Natural killer cell (primary cell): Measurements from ENCODE around the gene METTL25B. TPM values are rescaled to one million over a fixed set of nuclear protein-coding genes. Genes with fewer than 3 reads are reported as not detected.
A peak's percentile ranks its signal among the peaks of the same experiment; 100 is the strongest.

Experiments
- ATAC-seq, 3 donors: fragments of 150-1000 bp in 2 of 3; fragments of 200-7000 bp in 1 of 3; cut with Tn5 transposase; 1 replicate in 1 of 3; 2 replicates in 2 of 3; pipeline ENCODE4 v1.10.0; 2021; ENCODE audit warnings: mild to moderate bottlenecking in 2 of 3, moderate library complexity in 2 of 3
- DNase-seq, 2 donors: peaks; one replicate each; pipeline versions ENCODE4 v3.0.0 to v3.0.0-alpha.2; 2013 to 2021; ENCODE audit warnings: mixed read lengths in 1 of 2
- H3K27ac ChIP-seq: one replicate; pipeline ENCODE4 v1.5.1; 2013; ENCODE audit warnings: mild to moderate bottlenecking, low read length
- H3K27me3 ChIP-seq: one replicate; pipeline ENCODE4 v1.6.1; 2013; ENCODE audit warnings: low read length; ENCODE audit not compliant: control insufficient read depth, insufficient read depth
- H3K36me3 ChIP-seq: one replicate; pipeline ENCODE4 v1.6.1; 2013; ENCODE audit warnings: low read length; ENCODE audit not compliant: control insufficient read depth, insufficient read depth
- H3K4me1 ChIP-seq: one replicate; pipeline ENCODE4 v1.6.1; 2013; ENCODE audit warnings: low read length; ENCODE audit not compliant: control insufficient read depth, insufficient read depth
- H3K4me3 ChIP-seq: one replicate; pipeline ENCODE4 v1.5.1; 2013; ENCODE audit warnings: low read length
- H3K9me3 ChIP-seq: one replicate; pipeline ENCODE4 v1.6.1; 2013; ENCODE audit warnings: low read length; ENCODE audit not compliant: control insufficient read depth, insufficient read depth
- H3K27ac Mint-ChIP-seq, 2 donors: one replicate each; pipeline ENCODE4 v1.8.0; 2022; ENCODE audit warnings: mild to moderate bottlenecking in 2 of 2, mixed read lengths in 2 of 2, moderate library complexity in 1 of 2
- H3K27me3 Mint-ChIP-seq, 2 donors: one replicate each; pipeline ENCODE4 v1.8.0; 2022; ENCODE audit warnings: low read depth in 2 of 2, mixed read lengths in 2 of 2
- H3K36me3 Mint-ChIP-seq: one replicate; pipeline ENCODE4 v1.8.0; 2022; ENCODE audit warnings: mixed read lengths
- H3K4me1 Mint-ChIP-seq, 2 donors: one replicate each; pipeline ENCODE4 v1.8.0; 2022; ENCODE audit warnings: mixed read lengths in 2 of 2
- H3K4me3 Mint-ChIP-seq: one replicate; pipeline ENCODE4 v1.8.0; 2022; ENCODE audit warnings: mild to moderate bottlenecking, moderate library complexity, mixed read lengths
- H3K9me3 Mint-ChIP-seq, 2 donors: one replicate each; pipeline ENCODE4 v1.8.0; 2022; ENCODE audit warnings: mixed read lengths in 2 of 2
- CTCF ChIP-seq: fragments of 200-600 bp; IDR thresholded peaks from one replicate; pipeline ENCODE4 v1.8.0; 2022; ENCODE audit warnings: antibody characterized with exemption
- WGBS: methylation state at CpG from one replicate; pipeline ENCODE4 v1.1.7; 2013; ENCODE audit warnings: missing lambda C conversion rate; ENCODE audit not compliant: insufficient coverage; 5-methylcytosine and 5-hydroxymethylcytosine counted together
- intact Hi-C: fragments of 100-400 bp; cut with micrococcal nuclease; formaldehyde crosslinking; loops from one replicate; pipeline ENCODE4 v1.14.2; 2022
- total RNA-seq, 4 donors: library from RNA; stranded (reverse); fragments of 120-200 nt in 1 of 4; gene quantifications; one replicate each; pipeline versions ENCODE4 v1.2.3 to v1.2.4, GENCODE V29; 2013 to 2022

The METTL25B gene
- total RNA-seq, 3 donors from 2014 or later (not counting 1 experiment from before 2014, with no cell fraction given), result 23.5 to 25.3 (median 23.8) TPM

GRCh38 chr1:156745881-156746280 lies 17.6 kb downstream of the METTL25B start:
- TF ChIP-seq CTCF, result no peak
- H3K27ac ChIP-seq, result peak overlapping the region; percentile 89
- no peaks in the 10 kb centered on the region for H3K9me3 ChIP-seq
- H3K36me3 ChIP-seq, result peaks cover 16% of the 10 kb centered on the region
- intact Hi-C loops, result loop anchor here (1.0 kb wide), 1 partner anchor 21 kb away; the partner anchor contains the start of gene PRCC
- no peak overlapping the region for H3K4me3 ChIP-seq
- 81% methylated on average over 3 of the region's 3 CpGs for WGBS
- no peaks in the 10 kb centered on the region for H3K9me3 Mint-ChIP-seq
- peaks cover 58% of the 10 kb centered on the region for H3K4me1 ChIP-seq
- H3K4me1 Mint-ChIP-seq, result peaks cover 63 to 68% of the 10 kb centered on the region in 2 donors
- no peak for DNase-seq
- H3K27me3 ChIP-seq, result no peaks in the 10 kb centered on the region
- no peaks in the 10 kb centered on the region for H3K27me3 Mint-ChIP-seq
- peak overlapping the region; percentile 92 to 94 for H3K27ac Mint-ChIP-seq
- H3K36me3 Mint-ChIP-seq, result no peaks in the 10 kb centered on the region
- peak overlapping the region; percentile 85 for H3K4me3 Mint-ChIP-seq
- ATAC-seq, result no peak

- no peak for ATAC-seq
- H3K9me3 ChIP-seq, result no peaks in the 10 kb centered on the region
- H3K4me1 ChIP-seq, result peaks cover 57% of the 10 kb centered on the region
- Mint-ChIP-seq H3K27ac (peak overlapping the region; percentile 92 to 94), H3K27me3 (no peaks in the 10 kb centered on the region), H3K4me1 (peaks cover 58 to 63% of the 10 kb centered on the region in 2 donors), H3K9me3 (no peaks in the 10 kb centered on the region), H3K4me3 (peak overlapping the region; percentile 85), H3K36me3 (no peaks in the 10 kb centered on the region)
- 45% methylated on average over 9 of the region's 9 CpGs for WGBS
- H3K27ac ChIP-seq, result peak overlapping the region; percentile 89
- intact Hi-C loops, result loop anchor here (1.0 kb wide), 1 partner anchor 21 kb away; the partner anchor contains the start of gene PRCC
- H3K27me3 ChIP-seq, result no peaks in the 10 kb centered on the region
- DNase-seq, result peak in 1 of 2 donors; percentile 66
- H3K36me3 ChIP-seq, result peaks cover 16% of the 10 kb centered on the region
- peak overlapping the region; percentile 40 for H3K4me3 ChIP-seq
- TF ChIP-seq CTCF, result no peak
These were observed 18.1 kb downstream of the METTL25B start for GRCh38 chr1:156746406-156746727.

GRCh38 chr1:156746728-156747631 lies 18.7 kb downstream of the METTL25B start:
- Histone ChIP-seq H3K36me3 (peaks cover 16% of the 10 kb centered on the region), H3K4me3 (peak overlapping the region; percentile 40), H3K27ac (peak overlapping the region; percentile 89), H3K27me3 (no peaks in the 10 kb centered on the region), H3K4me1 (peaks cover 54% of the 10 kb centered on the region), H3K9me3 (no peaks in the 10 kb centered on the region)
- intact Hi-C loops, result loop anchor here (1.0 kb wide), 1 partner anchor 20 kb away; the partner anchor contains the start of gene PRCC
- Mint-ChIP-seq H3K27me3 (no peaks in the 10 kb centered on the region), H3K9me3 (no peaks in the 10 kb centered on the region), H3K4me1 (peaks cover 53 to 62% of the 10 kb centered on the region in 2 donors), H3K4me3 (peak overlapping the region; percentile 86), H3K36me3 (no peaks in the 10 kb centered on the region), H3K27ac (peak overlapping the region; percentile 92 to 94)
- peak; percentile 46 to 80 for DNase-seq
- TF ChIP-seq CTCF, result no peak
- WGBS, result 11% methylated on average over 16 of the region's 29 CpGs
- peak; percentile 35 to 54 (median 47) for ATAC-seq
